Activated T-helper 1 cell treated with Interleukin-2 at 50 U/mL for 16 hours (primary cell): ENCODE data around the gene GOLGA6A.
"Not testable (repeated sequence)": the region's sequence is repeated elsewhere in the genome, so short reads cannot be mapped to it uniquely, and the experiment has no call there.

Experiments used
- DNase-seq: peaks from one replicate; pipeline ENCODE4 v3.0.0-alpha.2; 2020; ENCODE audit warnings: low read depth

The GOLGA6A gene

DNA sequence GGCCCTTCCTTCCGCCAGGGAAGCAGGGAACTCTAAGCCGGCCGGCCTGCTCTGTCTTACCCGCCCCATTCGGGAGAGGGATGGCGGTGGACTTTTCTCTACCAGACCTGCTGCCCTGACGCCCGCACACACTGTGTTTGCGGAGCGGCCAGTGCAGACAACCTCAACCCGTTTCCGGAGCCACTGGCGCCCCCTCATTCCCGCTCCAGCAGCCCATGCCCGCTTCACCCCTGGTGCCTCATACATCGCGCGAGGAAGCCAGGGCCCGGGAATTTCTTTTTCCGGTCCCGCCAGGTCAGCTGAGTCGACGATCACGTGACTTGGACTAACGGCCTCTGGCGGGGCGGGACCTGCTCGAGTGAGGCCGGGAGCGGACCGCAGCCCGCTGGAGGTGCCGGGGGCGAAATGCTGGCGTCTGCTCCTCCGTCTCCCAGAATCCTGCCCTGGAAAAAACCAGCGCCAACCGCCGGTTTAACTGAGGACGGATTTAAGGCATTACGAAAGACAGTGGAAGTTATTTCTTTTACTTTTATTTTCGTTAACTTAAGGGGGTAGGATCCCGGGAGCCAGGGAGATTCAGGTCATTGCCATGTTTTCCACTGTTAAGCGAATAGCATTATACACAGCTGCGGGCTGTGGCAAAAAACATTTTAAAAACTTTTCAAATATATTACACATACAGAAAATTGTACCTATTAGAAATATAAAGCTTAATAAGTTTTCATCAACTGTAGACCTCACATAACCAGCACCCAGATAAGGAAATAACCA, 17.8 kb upstream of the GOLGA6A start:
- peak; percentile 39 for DNase-seq

- not testable (repeated sequence) for DNase-seq
These were observed 14.6 kb upstream of the GOLGA6A start for GRCh38 chr15:74096753-74097474.

GRCh38 chr15:74095610-74096009, 13.3 kb upstream of the GOLGA6A start:
- DNase-seq = not testable (repeated sequence)

DNA sequence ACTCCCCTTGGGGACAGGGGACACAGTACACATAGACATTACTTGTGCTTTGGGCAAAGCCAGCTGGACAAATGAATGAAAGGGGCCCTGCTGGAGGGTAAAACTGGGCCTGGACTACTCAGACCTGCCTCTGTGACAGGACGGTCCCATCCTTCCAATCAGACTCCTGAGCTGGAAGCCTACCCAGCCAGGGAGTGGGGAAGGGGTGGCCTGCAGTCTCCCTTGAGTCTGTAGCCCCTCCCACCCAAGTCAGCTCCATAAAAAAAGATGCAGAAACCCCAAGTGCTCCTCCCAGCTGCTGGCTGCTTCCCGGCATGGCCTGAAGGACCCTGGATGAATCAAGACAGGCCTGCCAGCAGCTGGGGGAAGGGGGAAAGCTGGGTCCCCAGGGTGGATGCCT, 12.2 kb upstream of the GOLGA6A start:
- DNase-seq = not testable (repeated sequence)

DNA sequence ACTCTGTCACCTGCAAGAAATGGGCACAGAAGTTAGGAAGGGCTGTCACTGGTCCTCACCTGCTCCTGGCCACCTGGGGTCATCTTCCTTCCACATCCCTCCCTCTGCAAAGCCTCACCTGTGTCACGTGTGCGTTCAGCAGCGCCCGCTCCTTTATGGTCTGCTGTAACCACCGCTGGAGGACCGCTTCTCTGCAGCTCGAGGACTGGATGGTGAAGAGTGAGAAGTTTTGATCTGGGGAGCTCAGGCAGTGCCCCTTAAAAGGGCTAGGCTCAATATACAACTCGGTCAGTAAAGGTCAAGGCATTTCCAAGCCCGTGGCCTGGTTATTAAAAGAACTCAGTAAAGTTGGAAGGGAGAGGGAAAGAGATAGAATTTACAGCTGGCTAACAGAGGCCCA, 6.6 kb downstream of the GOLGA6A start:
- not testable (repeated sequence) for DNase-seq

DNA sequence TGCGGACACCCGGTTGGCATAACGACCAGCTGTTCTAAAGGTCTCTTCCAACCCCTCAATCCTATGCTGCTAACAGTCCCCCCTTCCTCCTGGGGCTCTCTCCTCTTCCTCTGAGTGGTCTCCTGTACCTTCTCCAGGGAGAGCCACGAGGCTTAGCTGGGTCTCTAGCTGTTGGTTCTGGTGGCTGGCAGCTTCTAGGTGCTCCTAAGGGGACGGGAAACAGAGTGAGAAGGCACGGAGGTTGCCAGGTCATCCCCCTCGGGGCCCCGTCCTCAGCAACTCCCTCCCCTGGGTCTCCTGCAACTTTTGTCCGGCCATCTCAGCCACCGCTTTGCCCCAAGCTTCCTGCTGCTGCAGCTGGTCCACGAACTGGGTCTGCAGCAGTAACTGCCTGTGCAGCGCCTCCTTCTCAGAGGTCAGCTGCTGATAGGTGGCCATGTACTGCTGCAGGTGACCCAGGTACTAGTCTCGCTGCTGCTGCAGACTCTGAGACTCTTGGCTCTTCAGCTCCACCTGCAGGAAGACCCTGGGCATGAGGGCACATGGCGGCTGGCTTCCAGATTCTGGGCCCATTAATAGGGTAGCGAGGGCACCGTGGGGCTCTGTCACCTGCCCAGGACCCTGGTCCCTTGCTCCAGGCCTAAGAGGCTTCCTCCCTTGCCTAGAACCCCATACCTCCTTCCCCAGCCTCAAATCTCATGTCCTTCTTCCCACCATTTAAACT, 9.6 kb downstream of the GOLGA6A start:
- DNase-seq = not testable (repeated sequence)

GRCh38 chr15:74072132-74072531, 10.2 kb downstream of the GOLGA6A start:
- not testable (repeated sequence) for DNase-seq

DNA sequence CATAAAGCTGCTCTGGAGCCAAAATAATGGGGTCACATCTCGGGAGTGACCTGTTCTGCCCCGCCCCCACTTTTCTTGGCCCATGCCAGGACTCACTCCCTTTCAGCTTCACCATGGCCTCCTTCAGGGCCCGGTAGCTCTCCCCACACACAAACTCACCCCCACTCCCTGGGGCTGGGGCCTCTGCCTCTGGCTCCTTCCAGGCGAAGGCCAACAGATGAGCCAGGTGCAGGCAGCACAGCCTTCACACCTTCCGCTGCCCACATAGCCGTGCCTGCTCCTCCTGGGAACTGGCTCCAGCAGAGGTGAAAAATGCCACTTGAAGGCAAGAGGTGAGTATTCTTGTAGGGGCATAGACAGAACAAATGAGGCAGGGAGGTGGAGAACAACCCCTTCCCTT, 10.7 kb downstream of the GOLGA6A start:
- not testable (repeated sequence) for DNase-seq

- peak; percentile 20 for DNase-seq
These were observed 16.5 kb downstream of the GOLGA6A start for GRCh38 chr15:74065684-74066411.

- DNase-seq = not testable (repeated sequence)
These were observed 17.5 kb downstream of the GOLGA6A start for GRCh38 chr15:74064822-74065221.

- not testable (repeated sequence) for DNase-seq
These were observed 18.2 kb downstream of the GOLGA6A start for GRCh38 chr15:74064183-74064582.

- DNase-seq = not testable (repeated sequence)
These were observed 18.8 kb downstream of the GOLGA6A start for GRCh38 chr15:74063425-74064146.

- no peak for DNase-seq
These were observed 19.7 kb downstream of the GOLGA6A start for GRCh38 chr15:74062671-74063070.

DNA sequence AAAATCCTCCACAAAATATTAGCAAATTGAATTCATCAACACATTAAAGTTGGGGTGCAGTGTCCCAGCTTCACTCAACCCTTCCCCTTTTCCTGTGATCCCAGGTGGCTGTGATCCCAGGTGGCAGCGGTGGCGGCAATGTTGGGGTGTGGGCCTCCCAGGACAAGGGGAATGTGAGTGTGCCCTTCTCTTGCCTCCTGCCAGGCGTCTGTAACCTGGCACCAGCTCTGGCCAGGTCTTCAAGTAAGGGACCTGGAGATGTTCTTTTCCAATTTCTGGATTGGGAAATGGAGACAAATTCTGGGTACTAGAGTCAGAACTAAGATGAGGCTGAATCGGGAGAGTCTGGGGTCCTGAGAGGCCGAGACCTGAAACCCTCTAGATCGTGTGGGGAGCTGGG, 20.1 kb downstream of the GOLGA6A start:
- no peak for DNase-seq

- DNase-seq = no peak
These were observed 22.1 kb downstream of the GOLGA6A start for GRCh38 chr15:74060251-74060650.

DNA sequence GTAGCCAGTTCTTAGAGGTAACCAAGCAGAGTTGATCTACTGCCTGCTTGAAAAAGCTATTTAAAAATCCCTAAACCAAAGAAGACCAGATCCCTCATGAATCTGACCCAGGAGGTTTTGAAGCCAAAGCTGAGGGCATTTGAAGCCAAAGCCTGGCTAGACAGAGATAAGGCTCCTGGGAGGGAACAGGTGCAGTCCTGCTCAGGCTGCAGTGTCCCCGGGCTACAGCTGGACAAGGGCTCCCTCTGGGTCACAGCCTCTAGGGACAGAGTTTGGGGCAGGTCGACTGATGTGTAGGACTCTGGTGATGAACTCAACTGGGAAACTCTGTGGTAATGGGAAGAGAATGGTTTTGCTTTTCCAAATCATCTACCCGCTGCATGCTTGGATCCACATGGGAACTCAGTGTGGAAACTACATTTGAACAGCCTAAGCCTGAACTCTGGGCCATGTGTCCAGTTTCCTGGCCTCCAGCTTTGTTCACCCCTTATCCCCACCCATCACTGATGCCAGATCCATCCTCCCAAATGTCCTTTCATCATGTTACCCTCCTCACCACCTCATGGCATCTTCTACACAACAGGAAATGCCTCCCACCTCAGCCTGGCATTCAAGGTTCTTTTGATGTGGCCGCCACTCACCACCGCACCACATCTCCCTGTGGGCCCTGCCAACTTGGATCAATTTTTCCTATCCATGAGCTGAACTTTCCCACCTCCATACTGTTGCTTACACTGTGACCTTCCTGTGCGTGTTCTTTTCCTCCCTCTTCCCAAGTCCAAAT, 23.1 kb downstream of the GOLGA6A start:
- not testable (repeated sequence) for DNase-seq

- DNase-seq = not testable (repeated sequence)
These were observed 26.0 kb downstream of the GOLGA6A start for GRCh38 chr15:74056330-74056729.

DNA sequence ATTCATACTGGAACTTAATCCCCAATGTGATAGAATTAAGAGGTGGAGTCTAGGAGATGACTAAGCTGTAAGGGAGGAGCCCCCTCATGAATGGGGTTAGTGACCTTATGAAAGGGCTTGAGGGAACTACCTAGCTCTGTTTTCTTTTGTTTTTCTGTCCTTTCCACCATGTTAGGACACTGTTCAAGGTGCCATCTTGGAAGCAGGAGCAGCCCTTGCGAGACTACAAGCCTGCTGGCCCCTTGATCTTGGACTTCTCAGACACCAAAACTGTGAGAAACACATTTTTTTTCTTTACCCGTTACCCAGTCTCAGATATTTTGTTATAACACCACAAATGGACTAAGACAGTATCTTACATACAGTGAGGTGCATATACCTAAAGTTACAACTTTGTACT, 26.5 kb downstream of the GOLGA6A start:
- no peak for DNase-seq

DNA sequence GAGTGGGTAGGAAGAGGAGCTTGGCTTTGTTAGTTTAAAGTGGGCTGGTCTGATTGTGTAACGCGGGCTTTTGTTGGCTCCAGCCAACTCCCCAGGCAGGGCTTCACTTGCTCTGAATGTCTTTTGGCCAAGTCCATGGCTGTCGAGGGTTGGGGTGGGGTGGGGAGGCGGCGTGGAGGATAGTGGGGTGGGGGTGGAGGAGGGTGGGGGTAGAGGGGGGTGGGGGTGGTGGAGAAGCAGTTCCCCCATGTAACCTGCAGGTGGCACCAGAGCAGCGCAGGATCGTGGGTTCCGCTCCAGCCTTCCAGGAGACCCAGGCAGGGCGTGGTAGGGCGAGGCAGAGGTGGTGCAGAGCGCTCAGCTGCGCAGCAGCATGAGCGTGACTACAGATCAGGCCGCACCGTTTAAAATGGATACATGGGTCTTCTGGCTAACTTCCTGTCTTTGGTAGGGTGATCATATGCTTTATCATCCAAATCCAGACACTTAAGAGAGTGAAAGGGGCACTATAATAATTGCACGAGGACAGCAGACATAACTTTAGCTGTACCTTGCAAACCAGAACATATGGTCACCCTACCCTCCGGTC, 28.3 kb downstream of the GOLGA6A start:
- DNase-seq = peak; percentile 45

GRCh38 chr15:74053517-74053916, 28.8 kb downstream of the GOLGA6A start:
- DNase-seq = no peak
